ENCODE data around the gene CD55.
A peak's percentile ranks its signal among the peaks of the same experiment; 100 is the strongest.

CD55 gene, protein sequence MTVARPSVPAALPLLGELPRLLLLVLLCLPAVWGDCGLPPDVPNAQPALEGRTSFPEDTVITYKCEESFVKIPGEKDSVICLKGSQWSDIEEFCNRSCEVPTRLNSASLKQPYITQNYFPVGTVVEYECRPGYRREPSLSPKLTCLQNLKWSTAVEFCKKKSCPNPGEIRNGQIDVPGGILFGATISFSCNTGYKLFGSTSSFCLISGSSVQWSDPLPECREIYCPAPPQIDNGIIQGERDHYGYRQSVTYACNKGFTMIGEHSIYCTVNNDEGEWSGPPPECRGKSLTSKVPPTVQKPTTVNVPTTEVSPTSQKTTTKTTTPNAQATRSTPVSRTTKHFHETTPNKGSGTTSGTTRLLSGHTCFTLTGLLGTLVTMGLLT

GRCh38 chr1:207321079-207321789 is at the start of gene CD55:
CD55 (plus strand) TSS chr1:207321678; CDS start chr1:207321766, 88 bp downstream.
- DNase-seq = peak; percentile 99

GRCh38 chr1:207274882-207275281 is 46.6 kb upstream of the CD55 start:
- no peak for DNase-seq

DNA sequence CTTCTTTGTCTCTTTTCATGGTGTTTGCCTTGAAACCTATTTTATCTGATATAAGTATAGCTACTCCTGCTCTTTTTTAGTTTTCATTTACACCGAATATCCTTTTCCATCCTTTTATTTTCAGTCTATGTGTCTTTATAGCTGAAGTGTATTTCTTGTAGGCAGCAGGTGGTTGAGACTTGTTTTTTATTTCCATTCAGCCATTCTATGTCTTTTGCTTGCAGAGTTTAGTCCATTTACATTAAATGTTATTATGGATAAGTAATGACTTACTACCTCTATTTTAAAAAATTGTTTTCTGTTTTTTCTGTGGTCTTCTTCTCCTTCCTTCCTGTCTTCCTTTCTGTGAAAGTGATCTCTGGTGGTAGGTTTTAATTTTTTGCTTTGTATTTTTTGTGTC is 45.0 kb upstream of the CD55 start:
- DNase-seq = no peak

DNA sequence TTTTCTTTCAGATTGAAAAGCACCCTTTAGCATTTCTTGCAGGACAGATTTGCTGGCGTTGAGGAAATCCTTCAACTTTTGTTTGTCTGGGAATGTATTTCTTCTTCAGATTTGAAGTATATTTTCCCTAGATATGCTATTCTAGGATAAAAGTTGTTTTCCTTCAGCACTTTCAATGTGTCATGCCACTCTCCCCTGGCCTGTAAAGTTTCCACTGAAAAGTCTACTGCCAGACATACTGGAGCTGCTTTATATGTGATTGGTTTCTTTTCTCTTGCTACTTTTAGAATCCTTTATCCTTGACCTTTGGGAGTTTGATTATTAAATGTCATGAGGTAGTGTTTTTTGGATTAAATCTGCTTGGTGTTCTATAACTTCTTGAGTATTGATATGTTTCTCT is 44.2 kb upstream of the CD55 start:
- no peak for DNase-seq

- DNase-seq = no peak
Observed at GRCh38 chr1:207279652-207280051, 41.8 kb upstream of the CD55 start.

DNA sequence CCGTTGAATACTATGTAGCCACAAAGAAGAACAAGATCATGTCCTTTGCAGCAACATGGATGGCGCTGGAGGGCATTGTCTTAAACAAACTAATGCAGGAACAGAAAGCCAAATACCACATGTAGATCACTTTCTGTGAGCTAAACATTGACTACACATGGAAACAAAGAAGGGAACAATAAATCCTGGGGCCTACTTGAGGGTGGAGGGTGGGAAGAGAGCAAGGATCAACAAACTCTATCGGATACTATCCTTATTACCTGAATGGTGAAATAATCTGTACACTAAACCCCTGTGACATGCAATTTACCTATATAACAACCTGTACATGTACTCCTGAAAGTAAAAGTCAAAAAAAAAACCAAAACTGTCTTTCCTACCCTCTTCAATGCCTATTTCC is 40.8 kb upstream of the CD55 start:
- DNase-seq = no peak

DNA sequence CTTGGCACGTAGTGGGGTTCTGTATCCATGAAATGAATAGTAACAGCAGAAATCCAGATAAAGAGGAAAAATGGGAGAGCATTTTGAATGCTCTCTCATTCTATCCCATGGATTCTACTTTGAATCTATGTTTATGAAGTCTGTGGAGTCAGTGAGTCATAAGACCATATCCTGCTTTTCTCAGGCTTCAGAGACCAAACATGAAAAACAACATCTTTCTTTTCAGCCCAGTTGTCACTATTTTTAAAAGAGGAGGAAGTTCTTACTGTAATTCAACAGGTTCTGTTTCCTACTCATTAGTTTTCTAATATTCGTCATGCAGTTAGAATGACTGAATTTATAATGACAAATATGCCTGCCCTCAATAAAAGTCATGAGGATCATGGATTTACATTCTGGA is 39.4 kb upstream of the CD55 start:
- no peak for DNase-seq

GRCh38 chr1:207282496-207283380 is 38.7 kb upstream of the CD55 start:
- DNase-seq = no peak

DNA sequence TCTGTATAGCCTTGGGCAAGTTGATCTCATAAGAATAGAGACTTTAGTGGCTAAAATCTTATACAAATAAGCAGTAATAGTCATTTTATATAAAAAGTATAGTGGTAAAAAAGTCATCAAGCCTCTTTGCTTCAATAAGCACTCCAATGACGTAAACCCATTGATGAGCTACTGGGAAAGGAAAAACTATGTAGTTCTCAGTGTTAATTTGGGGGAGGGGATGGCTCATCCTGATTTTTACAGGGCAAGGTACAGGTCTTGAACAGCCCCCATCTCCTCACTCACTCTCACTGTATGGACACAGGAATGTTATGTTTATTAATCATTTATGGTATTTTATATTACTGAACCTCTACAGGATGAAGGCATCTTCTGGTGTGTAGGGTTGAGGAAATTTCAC is 38.1 kb upstream of the CD55 start:
- DNase-seq = no peak

- DNase-seq = no peak
Observed at GRCh38 chr1:207284209-207284897, 37.1 kb upstream of the CD55 start.

DNA sequence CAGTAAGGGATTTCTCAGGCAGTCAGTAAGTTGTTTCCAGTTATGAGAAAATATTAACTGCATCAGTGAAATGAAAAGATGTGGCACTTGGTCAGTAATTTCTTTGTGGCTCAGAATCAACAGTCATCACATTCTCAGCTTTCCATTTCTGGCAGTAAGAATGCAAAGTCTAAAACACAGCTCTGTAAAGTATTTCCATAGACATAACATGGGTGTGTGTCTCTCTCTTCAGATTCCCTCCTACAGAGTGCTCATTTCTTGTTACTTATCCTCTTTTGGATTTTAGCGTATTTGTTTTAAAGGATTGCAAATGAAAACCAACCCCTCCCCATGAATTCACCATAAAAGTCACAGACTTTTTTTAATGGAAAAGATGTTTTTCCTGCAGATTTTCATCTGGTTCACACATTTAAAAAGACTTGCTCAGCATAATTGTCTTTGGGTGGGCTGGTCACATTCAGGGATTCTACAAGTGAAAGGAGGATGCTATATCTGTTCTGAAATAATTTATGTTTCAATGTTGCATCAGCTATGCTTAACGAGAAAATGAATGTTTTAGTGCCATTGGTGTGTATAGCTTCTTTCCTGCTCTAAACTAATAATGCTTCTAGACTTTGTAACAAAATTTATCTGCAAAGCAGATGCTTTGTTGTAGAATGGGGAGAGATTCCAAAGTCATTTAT is 34.6 kb upstream of the CD55 start:
- DNase-seq = no peak

GRCh38 chr1:207288315-207288714 is 33.2 kb upstream of the CD55 start:
- no peak for DNase-seq

GRCh38 chr1:207289756-207290155 is 31.7 kb upstream of the CD55 start:
- DNase-seq = no peak

DNA sequence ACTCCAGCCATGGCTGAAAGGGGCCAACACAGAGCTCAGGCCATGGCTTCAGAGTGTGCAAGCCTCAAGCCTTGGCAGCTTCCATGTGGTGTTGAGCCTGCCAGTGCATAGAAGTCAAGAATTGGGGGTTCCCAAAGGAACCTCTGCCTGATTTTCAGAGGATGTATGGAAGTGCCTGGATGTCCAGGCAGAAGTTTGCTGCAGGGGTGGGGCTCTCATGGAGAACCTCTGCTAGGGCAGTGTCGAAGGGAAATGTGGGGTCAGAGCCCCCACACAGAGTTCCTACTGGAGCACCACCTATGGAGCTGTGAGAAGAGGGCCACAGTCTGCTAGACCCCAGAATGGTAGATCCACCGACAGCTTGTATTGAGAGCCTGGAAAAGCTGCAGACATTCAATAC is 29.8 kb upstream of the CD55 start:
- no peak for DNase-seq

GRCh38 chr1:207298186-207298585 is 23.3 kb upstream of the CD55 start:
- no peak for DNase-seq

DNA sequence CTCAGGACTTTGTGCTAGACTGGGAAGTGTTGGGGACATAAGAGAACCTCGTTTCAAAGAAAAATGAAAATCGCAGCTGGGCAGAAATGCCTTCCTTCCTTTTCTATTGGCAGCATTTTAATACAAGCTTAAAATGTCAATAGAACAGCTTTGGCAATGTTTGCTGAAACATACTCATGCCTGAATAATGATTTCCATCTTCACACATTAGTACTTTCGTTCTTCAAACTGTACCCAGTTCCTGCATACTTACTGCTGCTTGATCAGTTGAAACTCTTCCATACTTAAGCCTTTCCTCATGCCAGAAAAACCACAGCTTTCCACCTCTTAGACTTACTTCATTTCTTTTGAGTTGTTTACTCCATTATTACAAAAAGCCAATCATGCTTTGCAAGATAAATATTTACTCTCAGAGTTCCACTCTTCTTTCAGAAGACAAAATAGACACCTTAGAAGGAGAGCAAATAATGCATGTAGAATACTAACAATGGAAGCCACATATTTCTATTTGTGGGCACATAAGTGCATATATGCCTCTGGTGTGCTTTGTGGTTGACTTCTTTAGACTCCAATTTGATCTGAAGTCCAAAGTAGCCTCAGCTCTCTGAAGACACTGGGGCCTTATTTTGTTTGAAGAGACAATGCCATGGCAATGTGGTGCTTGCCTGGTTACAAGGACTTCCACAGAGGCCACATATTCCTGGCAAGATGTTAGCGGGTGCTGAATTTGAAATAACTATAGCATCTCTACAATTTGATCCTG is 22.7 kb upstream of the CD55 start:
- no peak for DNase-seq

DNA sequence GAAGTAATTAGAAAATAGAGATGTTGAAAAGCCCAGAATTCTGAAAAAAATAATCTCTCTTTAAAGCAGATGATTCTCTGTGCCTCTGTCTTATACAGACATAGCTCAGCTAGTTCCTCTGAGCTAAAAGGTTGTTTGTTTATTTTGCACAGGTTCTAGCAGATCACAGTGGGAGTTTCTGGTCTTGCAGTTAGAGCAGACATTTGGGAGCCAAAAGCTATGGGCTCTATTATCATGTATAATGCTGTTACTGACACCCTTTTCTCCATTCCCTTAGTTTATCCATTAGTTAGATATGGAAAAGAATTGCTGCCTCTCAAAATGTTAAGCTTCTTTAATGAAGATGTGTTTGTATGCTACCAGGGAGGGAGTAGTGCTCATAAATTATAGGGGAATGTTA is 20.5 kb upstream of the CD55 start:
- no peak for DNase-seq

DNA sequence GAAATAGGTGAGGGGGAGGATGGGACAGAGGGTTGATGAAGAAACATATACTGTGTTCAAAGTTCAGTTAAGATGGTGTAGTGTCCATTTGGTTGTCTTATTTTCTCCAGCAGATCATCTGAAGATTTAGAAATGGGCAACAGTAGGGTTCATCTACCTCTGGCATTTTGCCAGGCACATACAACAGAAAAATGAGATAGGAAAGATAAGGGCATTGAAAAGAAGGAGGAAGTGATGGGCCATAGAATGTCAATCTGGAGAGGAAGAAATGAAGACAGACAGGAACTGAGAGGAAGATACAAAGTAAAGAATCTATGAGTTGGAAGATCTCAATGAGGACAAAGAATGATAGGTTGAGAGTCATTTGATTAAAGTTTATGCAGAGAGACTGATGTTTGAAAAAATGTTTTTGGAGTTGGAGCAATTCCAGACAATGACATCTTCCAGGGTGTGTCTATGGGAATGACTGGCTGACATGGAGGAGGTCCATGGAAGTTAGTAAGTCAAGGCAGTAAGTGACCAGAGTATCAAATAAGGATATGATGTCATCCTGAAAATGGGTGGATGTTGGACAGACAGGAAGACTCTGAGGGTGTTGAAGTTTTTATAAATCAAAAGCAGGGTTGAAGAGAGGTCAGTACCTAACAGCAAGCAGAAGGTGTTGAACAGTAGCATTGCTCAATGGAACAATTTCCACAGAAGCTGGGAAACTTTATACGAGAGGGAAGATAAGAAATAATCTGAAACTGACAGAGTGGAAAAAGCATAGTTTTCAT is 18.7 kb upstream of the CD55 start:
- DNase-seq = no peak

DNA sequence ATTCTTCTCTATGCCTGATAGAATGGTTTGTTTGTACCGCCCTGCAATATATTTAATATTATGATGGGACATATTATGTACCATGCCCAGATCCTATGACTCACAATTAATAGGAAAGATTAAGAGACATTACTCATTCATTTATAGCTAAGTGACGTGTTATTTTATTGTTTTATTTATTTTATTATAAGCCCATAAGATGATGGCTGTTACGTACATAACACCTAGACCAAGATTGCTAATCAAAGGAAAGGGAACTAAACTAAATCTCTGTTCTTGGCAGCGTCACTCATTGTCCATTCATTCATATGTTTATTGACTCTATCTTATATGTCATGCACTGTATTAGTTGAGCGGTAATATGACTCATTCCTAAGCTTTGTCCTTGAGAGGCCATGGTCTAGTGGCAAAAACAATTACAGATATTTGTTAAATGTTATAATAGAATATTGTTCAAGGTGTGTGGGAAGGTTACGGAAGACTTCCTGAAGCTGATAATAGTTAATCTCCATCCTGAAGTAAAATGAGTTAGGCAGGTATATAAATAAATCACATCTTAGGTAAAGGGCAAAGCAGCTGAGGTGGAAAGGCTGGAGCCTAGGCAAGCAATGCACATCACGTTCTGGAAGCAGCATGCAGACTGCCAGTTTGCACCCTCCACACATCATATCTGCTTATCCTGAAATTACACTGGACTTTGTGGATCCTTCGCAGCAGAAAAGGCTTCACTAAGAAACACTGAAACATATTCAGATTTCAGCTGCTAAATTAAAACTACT is 16.6 kb upstream of the CD55 start:
- no peak for DNase-seq

DNA sequence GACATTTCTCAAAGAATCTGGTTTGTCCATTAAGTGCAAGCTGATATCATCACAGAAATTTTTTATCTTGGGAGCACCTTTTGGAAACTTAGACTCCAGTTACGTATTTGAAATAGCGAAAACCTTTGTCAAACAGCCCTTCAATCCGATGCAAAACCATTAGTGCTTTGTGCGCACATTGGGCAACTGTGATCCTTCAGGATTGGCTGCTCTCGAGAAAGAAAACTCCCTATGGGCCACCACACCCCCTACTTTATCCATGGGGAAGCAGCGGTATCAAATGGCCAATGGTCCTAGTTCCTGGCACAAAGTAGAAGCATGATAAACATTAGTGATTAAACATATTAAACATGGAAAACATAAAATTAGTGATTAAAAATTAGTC is 16.0 kb upstream of the CD55 start:
- no peak for DNase-seq
